B cell (primary cell): ENCODE results near the gene SLIT3.

Source experiments
- CTCF ChIP-seq: fragments of 200-600 bp; IDR thresholded peaks from one replicate; pipeline ENCODE4 v1.8.0; 2022; ENCODE audit warnings: antibody characterized with exemption, mild to moderate bottlenecking
- EZH2 ChIP-seq: IDR thresholded peaks from 2 replicates; pipeline ENCODE4 v1.6.1; 2012; ENCODE audit warnings: borderline replicate concordance, low read depth, mild to moderate bottlenecking, moderate library complexity, low read length; ENCODE audit not compliant: insufficient read depth, poor library complexity, severe bottlenecking

- TF ChIP-seq CTCF (no peak), EZH2 (no peak)
Measured at GRCh38 chr5:169336242-169336641, 35.3 kb upstream of the SLIT3 start.
